Liver (tissue), 9 donors: ENCODE measurements around the gene DCLK2. TPM values are rescaled to one million over a fixed set of nuclear protein-coding genes. Genes with fewer than 3 reads are reported as not detected.

Experiments used
- DNase-seq: peaks from one replicate; pipeline ENCODE4 v3.0.0-alpha.2; 2017; ENCODE audit warnings: low spot score
- H3K27ac ChIP-seq, 2 donors: one replicate each; pipeline ENCODE4 v1.7.0; 2013; ENCODE audit warnings: inconsistent platforms in 2 of 2, low read length in 2 of 2, control low read depth in 1 of 2, low read depth in 1 of 2, mild to moderate bottlenecking in 1 of 2
- H3K27me3 ChIP-seq, 4 donors: one replicate each; pipeline versions ENCODE4 v1.6.1 to v1.7.0; 2013; ENCODE audit warnings: low read length in 3 of 4, inconsistent platforms in 1 of 4, mild to moderate bottlenecking in 1 of 4, moderate library complexity in 1 of 4; ENCODE audit not compliant: control insufficient read depth in 4 of 4, insufficient read depth in 4 of 4
- H3K36me3 ChIP-seq, 4 donors: one replicate each; pipeline versions ENCODE4 v1.6.1 to v1.7.0; 2013; ENCODE audit warnings: low read length in 3 of 4, mild to moderate bottlenecking in 3 of 4, low read depth in 1 of 4, moderate library complexity in 1 of 4; ENCODE audit not compliant: control insufficient read depth in 4 of 4, insufficient read depth in 3 of 4
- H3K4me1 ChIP-seq, 4 donors: one replicate each; pipeline versions ENCODE4 v1.6.1 to v1.7.0; 2013; ENCODE audit warnings: low read length in 3 of 4, mild to moderate bottlenecking in 3 of 4, moderate library complexity in 1 of 4; ENCODE audit not compliant: control insufficient read depth in 4 of 4, insufficient read depth in 4 of 4
- H3K4me3 ChIP-seq, 3 donors: one replicate each; pipeline versions ENCODE4 v1.6.1 to v1.7.0; 2013; ENCODE audit warnings: low read length in 3 of 3, control low read depth in 1 of 3, low read depth in 1 of 3, mild to moderate bottlenecking in 1 of 3
- H3K9ac ChIP-seq, 2 donors: one replicate each; pipeline ENCODE4 v1.7.0; 2013; ENCODE audit warnings: low read length in 2 of 2, mild to moderate bottlenecking in 2 of 2, moderate library complexity in 2 of 2, control low read depth in 1 of 2, low read depth in 1 of 2
- H3K9me3 ChIP-seq, 4 donors: one replicate each; pipeline versions ENCODE4 v1.6.1 to v1.7.0; 2013; ENCODE audit warnings: low read length in 3 of 4; ENCODE audit not compliant: control insufficient read depth in 4 of 4
- CTCF ChIP-seq: fragments of 150-350 bp; IDR thresholded peaks from 2 replicates; pipeline ENCODE4 v1.5.1; 2017; ENCODE audit warnings: improper control_type of control experiment, low read depth, low read length; ENCODE audit not compliant: missing input control
- EGR1 ChIP-seq, 2 donors: IDR thresholded peaks; 2 replicates each; pipeline ENCODE4 v1.6.1; 2016 to 2018; ENCODE audit warnings: antibody characterized with exemption in 2 of 2, low read depth in 2 of 2
- FOXA1 ChIP-seq: IDR thresholded peaks from 2 replicates; pipeline ENCODE4 v1.6.1; 2016; ENCODE audit warnings: antibody characterized with exemption
- FOXA2 ChIP-seq: IDR thresholded peaks from 2 replicates; pipeline ENCODE4 v1.6.1; 2016; ENCODE audit warnings: antibody characterized with exemption
- GABPA ChIP-seq, 2 donors: IDR thresholded peaks in 1 of 2; conservative IDR thresholded peaks in 1 of 2; 2 replicates each; pipeline ENCODE4 v1.6.1; 2016; ENCODE audit warnings: antibody characterized with exemption in 2 of 2, mild to moderate bottlenecking in 1 of 2, moderate library complexity in 1 of 2
- HNF4A ChIP-seq, 2 donors: conservative IDR thresholded peaks; 2 replicates each; pipeline ENCODE4 v1.6.1; 2016; ENCODE audit warnings: antibody characterized with exemption in 2 of 2, mild to moderate bottlenecking in 2 of 2
- HNF4G ChIP-seq: IDR thresholded peaks from 2 replicates; pipeline ENCODE4 v1.6.1; 2016; ENCODE audit warnings: antibody characterized with exemption
- JUND ChIP-seq, 2 donors: IDR thresholded peaks; 2 replicates each; pipeline ENCODE4 v1.6.1; 2016; ENCODE audit warnings: antibody characterized with exemption in 2 of 2
- MAX ChIP-seq: IDR thresholded peaks from 2 replicates; pipeline ENCODE4 v1.6.1; 2016; ENCODE audit warnings: antibody characterized with exemption
- NR2F2 ChIP-seq: IDR thresholded peaks from 2 replicates; pipeline ENCODE4 v1.6.1; 2016; ENCODE audit warnings: antibody characterized with exemption
- RAD21 ChIP-seq, 2 donors: IDR thresholded peaks; 2 replicates each; pipeline ENCODE4 v1.6.1; 2016; ENCODE audit warnings: antibody characterized with exemption in 2 of 2, mild to moderate bottlenecking in 2 of 2
- REST ChIP-seq: IDR thresholded peaks from 2 replicates; pipeline ENCODE4 v1.6.1; 2016; ENCODE audit warnings: antibody characterized with exemption, mild to moderate bottlenecking
- SP1 ChIP-seq: IDR thresholded peaks from 2 replicates; pipeline ENCODE4 v1.6.1; 2018; ENCODE audit warnings: antibody characterized with exemption, mild to moderate bottlenecking
- TAF1 ChIP-seq: conservative IDR thresholded peaks from 2 replicates; pipeline ENCODE4 v1.6.1; 2016; ENCODE audit warnings: antibody characterized with exemption, mild to moderate bottlenecking
- YY1 ChIP-seq: IDR thresholded peaks from 2 replicates; pipeline ENCODE4 v1.6.1; 2016; ENCODE audit warnings: antibody characterized with exemption, mild to moderate bottlenecking
- ZBTB33 ChIP-seq: IDR thresholded peaks from 2 replicates; pipeline ENCODE4 v1.6.1; 2016; ENCODE audit warnings: antibody characterized with exemption
- WGBS: extraction: QIAGEN DNeasy Blood & Tissue Kit; methylation state at CpG from one replicate; pipeline ENCODE4 v1.1.7; 2013; 5-methylcytosine and 5-hydroxymethylcytosine counted together
- polyA plus RNA-seq, 2 donors: library from polyadenylated mRNA; stranded (reverse) in 1 of 2; unstranded in 1 of 2; fragments of 200-250 nt in 1 of 2; fragments of >200 nt in 1 of 2; fragmentation: Nextera tagmentation in 1 of 2; extraction: Ambion mirVana in 1 of 2; gene quantifications; one replicate each; pipeline versions ENCODE4 v1.2.1 to v1.2.3, GENCODE V29; 2013 to 2015
- total RNA-seq, 2 donors: library from RNA; depleted of rRNA; stranded (reverse); fragments of >200 nt; gene quantifications; one replicate each; pipeline ENCODE4 v1.2.3, GENCODE V29; 2014
- TF ChIP-seq, protein P1 (sequence below): IDR thresholded peaks from 2 replicates; pipeline ENCODE4 v1.6.1; 2016; ENCODE audit warnings: antibody characterized with exemption
- donor health status: healthy.
- donor health status: healthy.
- donor health status: healthy.
- donor health status: healthy.
- donor health status: healthy.

DCLK2 gene
- total and polyA plus RNA-seq, 4 donors = 0.14 to 1.7 (median 0.50) TPM

- H3K27me3 ChIP-seq = no peaks in the 10 kb centered on the region
- H3K9ac ChIP-seq = no peak overlapping the region
- H3K27ac ChIP-seq = no peak overlapping the region
- TF ChIP-seq TAF1 (no peak), MAX (no peak), JUND (IDR thresholded peaks at IDR 0.05) (no peak), EGR1 (IDR thresholded peaks at IDR 0.05; ENCODE audit: low read depth in 2 of 2) (no peak)
- no peak for DNase-seq
- H3K4me1 ChIP-seq = no peaks in the 10 kb centered on the region
- H3K36me3 ChIP-seq = peaks cover 0 to 7% (median 3%) of the 10 kb centered on the region in 4 donors
- WGBS = 97% methylated on average over 6 of the region's 6 CpGs
- H3K4me3 ChIP-seq = no peak overlapping the region
- H3K9me3 ChIP-seq = no peaks in the 10 kb centered on the region
Observed at GRCh38 chr4:150286656-150287055, 208.4 kb downstream of the DCLK2 start.

DNA sequence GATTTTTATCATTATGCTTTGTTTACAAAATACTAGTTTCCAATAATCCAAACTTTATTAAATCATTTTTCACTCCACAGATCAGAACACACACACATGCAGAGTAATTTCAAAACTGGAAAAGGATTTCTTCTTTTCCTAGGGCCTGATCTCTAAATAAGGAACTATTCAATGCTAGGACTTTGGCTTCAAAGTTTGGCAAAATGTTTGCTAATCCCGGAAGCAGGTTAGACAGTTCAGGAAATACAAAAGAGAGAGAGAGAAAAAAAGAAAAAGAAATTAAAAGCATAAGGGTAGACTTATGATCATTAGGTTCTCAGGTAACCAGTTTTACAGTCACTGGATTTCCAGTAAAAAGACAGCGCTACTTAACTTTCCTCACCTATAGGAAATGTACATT is 211.0 kb downstream of the DCLK2 start:
- 70% methylated on average over 2 of the region's 2 CpGs for WGBS
- Histone ChIP-seq H3K4me1 (no peaks in the 10 kb centered on the region), H3K36me3 (no peaks in the 10 kb centered on the region), H3K9ac (no peak overlapping the region), H3K4me3 (no peak overlapping the region), H3K27ac (no peak overlapping the region), H3K27me3 (no peaks in the 10 kb centered on the region), H3K9me3 (no peaks in the 10 kb centered on the region)
- DNase-seq = no peak
- TF ChIP-seq REST (no peak), HNF4A (conservative IDR thresholded peaks at IDR 0.05) (peak in 1 of 2 donors; percentile 26)

GRCh38 chr4:150289881-150290280 is 211.6 kb downstream of the DCLK2 start:
- no peak for DNase-seq
- Histone ChIP-seq H3K27ac (no peak overlapping the region), H3K9me3 (no peaks in the 10 kb centered on the region), H3K4me1 (no peaks in the 10 kb centered on the region), H3K4me3 (no peak overlapping the region), H3K27me3 (no peaks in the 10 kb centered on the region), H3K9ac (no peak overlapping the region), H3K36me3 (no peaks in the 10 kb centered on the region)
- 91% methylated on average over 3 of the region's 3 CpGs for WGBS
- TF ChIP-seq NR2F2 (no peak), SP1 (no peak), FOXA1 (no peak), ZBTB33 (no peak), CTCF (no peak), HNF4A (conservative IDR thresholded peaks at IDR 0.05) (no peak), JUND (IDR thresholded peaks at IDR 0.05) (no peak), EGR1 (IDR thresholded peaks at IDR 0.05; ENCODE audit: low read depth in 2 of 2) (no peak), FOXA2 (no peak), HNF4G (no peak), MAX (no peak), TAF1 (no peak), GABPA (IDR thresholded peaks at IDR 0.05 in 1 of 2, conservative IDR thresholded peaks at IDR 0.05 in 1 of 2) (no peak), YY1 (no peak), RAD21 (IDR thresholded peaks at IDR 0.05) (no peak)
- TF ChIP-seq, protein P1, sequence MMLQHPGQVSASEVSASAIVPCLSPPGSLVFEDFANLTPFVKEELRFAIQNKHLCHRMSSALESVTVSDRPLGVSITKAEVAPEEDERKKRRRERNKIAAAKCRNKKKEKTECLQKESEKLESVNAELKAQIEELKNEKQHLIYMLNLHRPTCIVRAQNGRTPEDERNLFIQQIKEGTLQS = no peak
